Kidney epithelial cell (primary cell): Measurements from ENCODE around the gene ABHD2. TPM values are rescaled to one million over a fixed set of nuclear protein-coding genes. Genes with fewer than 3 reads are reported as not detected.

Experiments
- DNase-seq: peaks from one replicate; pipeline ENCODE4 v3.0.0-alpha.2; 2010; ENCODE audit warnings: low read depth
- H3K27me3 ChIP-seq: 2 replicates; pipeline ENCODE4 v1.6.0; 2011; ENCODE audit warnings: low read length; ENCODE audit not compliant: control insufficient read depth, insufficient read depth
- H3K36me3 ChIP-seq: 2 replicates; pipeline ENCODE4 v1.5.1; 2011; ENCODE audit warnings: low read length; ENCODE audit not compliant: control insufficient read depth, insufficient read depth
- H3K4me3 ChIP-seq: 2 replicates; pipeline ENCODE4 v1.5.1; 2011; ENCODE audit warnings: low read depth, mild to moderate bottlenecking, control low read depth, low read length
- CTCF ChIP-seq: IDR thresholded peaks from 2 replicates; pipeline ENCODE4 v1.5.1; 2011; ENCODE audit warnings: mild to moderate bottlenecking, moderate library complexity, low read length, control low read depth, inconsistent platforms; ENCODE audit not compliant: insufficient read depth, poor library complexity, severe bottlenecking
- total RNA-seq: library from RNA; depleted of rRNA; stranded (reverse); fragments of >200 nt; gene quantifications from 2 replicates; pipeline ENCODE4 v1.2.3, GENCODE V29; 2015

ABHD2 gene
- total RNA-seq, 1 donor from 2014 or later, result 39.7 TPM

GRCh38 chr15:89106200-89106599 is 17.9 kb downstream of the ABHD2 start:
- no peaks in the 10 kb centered on the region for H3K36me3 ChIP-seq
- no peaks in the 10 kb centered on the region for H3K27me3 ChIP-seq
- no peak overlapping the region for H3K4me3 ChIP-seq
- DNase-seq, result no peak
- no peak for TF ChIP-seq CTCF

GRCh38 chr15:89107984-89108383 is 19.7 kb downstream of the ABHD2 start:
- TF ChIP-seq CTCF, result no peak
- Histone ChIP-seq H3K27me3 (no peaks in the 10 kb centered on the region), H3K4me3 (no peak overlapping the region), H3K36me3 (no peaks in the 10 kb centered on the region)
- DNase-seq, result no peak

- no peak for DNase-seq
- Histone ChIP-seq H3K27me3 (no peaks in the 10 kb centered on the region), H3K4me3 (no peak overlapping the region), H3K36me3 (no peaks in the 10 kb centered on the region)
- no peak for TF ChIP-seq CTCF
These were observed 20.6 kb downstream of the ABHD2 start for GRCh38 chr15:89108835-89109234.

GRCh38 chr15:89109238-89109637 is 21.0 kb downstream of the ABHD2 start:
- Histone ChIP-seq H3K4me3 (no peak overlapping the region), H3K27me3 (no peaks in the 10 kb centered on the region), H3K36me3 (no peaks in the 10 kb centered on the region)
- DNase-seq, result no peak
- TF ChIP-seq CTCF, result no peak

- DNase-seq, result no peak
- TF ChIP-seq CTCF, result no peak
These were observed 21.8 kb downstream of the ABHD2 start for GRCh38 chr15:89110060-89110459.

GRCh38 chr15:89111352-89111751 is 23.1 kb downstream of the ABHD2 start:
- DNase-seq, result no peak
- no peak overlapping the region for H3K4me3 ChIP-seq
- TF ChIP-seq CTCF, result no peak
- no peaks in the 10 kb centered on the region for H3K27me3 ChIP-seq
- H3K36me3 ChIP-seq, result no peaks in the 10 kb centered on the region

More at GRCh38 chr15:89110060-89110459, 21.8 kb downstream of the ABHD2 start:
- no peaks in the 10 kb centered on the region for H3K36me3 ChIP-seq
- no peaks in the 10 kb centered on the region for H3K27me3 ChIP-seq
- no peak overlapping the region for H3K4me3 ChIP-seq
